Activated T-helper 2 cell treated with anti-CD3 and anti-CD28 coated beads, Interferon-gamma antibody, Interleukin-2, Interleukin-4, amounts not matched to agents 10 μg/mL and 5 μg/mL and 100 μg/mL, durations not matched to agents 14 hours and 24 hours and 36 hours (primary cell): Measurements from ENCODE around the gene SHMT2. TPM values are rescaled to one million over a fixed set of nuclear protein-coding genes. Genes with fewer than 3 reads are reported as not detected.

Source experiments
- DNase-seq: peaks from one replicate; pipeline ENCODE4 v3.0.0; 2021; ENCODE audit warnings: low spot score
- H3K27ac Mint-ChIP-seq: one replicate; pipeline ENCODE4 v1.8.0; 2021; ENCODE audit warnings: mixed read lengths
- H3K27me3 Mint-ChIP-seq: one replicate; pipeline ENCODE4 v1.8.0; 2021; ENCODE audit warnings: low read depth, mixed read lengths
- H3K36me3 Mint-ChIP-seq: one replicate; pipeline ENCODE4 v1.8.0; 2021; ENCODE audit warnings: low read depth, mixed read lengths
- H3K4me1 Mint-ChIP-seq: one replicate; pipeline ENCODE4 v1.8.0; 2021; ENCODE audit warnings: low read depth, mixed read lengths
- H3K4me3 Mint-ChIP-seq: one replicate; pipeline ENCODE4 v1.8.0; 2021; ENCODE audit warnings: low read depth, mild to moderate bottlenecking, moderate library complexity, mixed read lengths
- H3K9me3 Mint-ChIP-seq: one replicate; pipeline ENCODE4 v1.8.0; 2021; ENCODE audit warnings: mixed read lengths
- intact Hi-C: fragments of 100-400 bp; cut with micrococcal nuclease; formaldehyde crosslinking; loops from one replicate; pipeline ENCODE4 v1.15.1; 2023
- total RNA-seq: library from RNA; stranded (reverse); gene quantifications from 2 replicates; pipeline ENCODE4 v1.2.3, GENCODE V29; 2022

SHMT2 gene
- total RNA-seq, 1 donor from 2014 or later = 295 TPM

DNA sequence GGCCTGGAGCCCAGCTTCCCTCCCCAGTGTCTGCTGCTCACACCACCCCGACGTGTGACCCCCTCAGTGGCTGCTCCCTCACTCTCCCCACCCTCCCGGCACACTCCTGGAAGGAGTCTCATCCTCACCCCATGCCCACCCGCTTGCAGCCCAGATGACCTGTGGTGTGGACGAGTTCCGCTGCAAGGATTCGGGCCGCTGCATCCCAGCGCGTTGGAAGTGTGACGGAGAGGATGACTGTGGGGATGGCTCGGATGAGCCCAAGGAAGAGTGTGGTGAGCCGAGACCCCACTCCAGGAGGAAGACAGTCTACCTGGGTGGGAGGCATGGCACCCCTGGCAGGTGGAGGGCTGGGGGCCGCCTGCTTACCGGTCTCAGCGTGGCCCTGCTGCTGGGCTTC, 27.9 kb upstream of the SHMT2 start:
- H3K36me3 Mint-ChIP-seq = no peaks in the 10 kb centered on the region
- H3K27me3 Mint-ChIP-seq = no peaks in the 10 kb centered on the region
- intact Hi-C loops = no loop called here
- no peak overlapping the region for H3K27ac Mint-ChIP-seq
- no peak overlapping the region for H3K4me3 Mint-ChIP-seq
- DNase-seq = no peak
- no peaks in the 10 kb centered on the region for H3K9me3 Mint-ChIP-seq
- no peaks in the 10 kb centered on the region for H3K4me1 Mint-ChIP-seq

- Mint-ChIP-seq H3K4me1 (no peaks in the 10 kb centered on the region), H3K27ac (no peak overlapping the region), H3K27me3 (no peaks in the 10 kb centered on the region), H3K36me3 (no peaks in the 10 kb centered on the region), H3K9me3 (no peaks in the 10 kb centered on the region), H3K4me3 (no peak overlapping the region)
- DNase-seq = no peak
- intact Hi-C loops = no loop called here
Measured at GRCh38 chr12:57202321-57202720, 27.2 kb upstream of the SHMT2 start.

GRCh38 chr12:57203201-57203600, 26.3 kb upstream of the SHMT2 start:
- Mint-ChIP-seq H3K27me3 (no peaks in the 10 kb centered on the region), H3K4me1 (no peaks in the 10 kb centered on the region), H3K9me3 (no peaks in the 10 kb centered on the region), H3K27ac (no peak overlapping the region), H3K4me3 (no peak overlapping the region), H3K36me3 (no peaks in the 10 kb centered on the region)
- intact Hi-C loops = no loop called here
- DNase-seq = no peak

DNA sequence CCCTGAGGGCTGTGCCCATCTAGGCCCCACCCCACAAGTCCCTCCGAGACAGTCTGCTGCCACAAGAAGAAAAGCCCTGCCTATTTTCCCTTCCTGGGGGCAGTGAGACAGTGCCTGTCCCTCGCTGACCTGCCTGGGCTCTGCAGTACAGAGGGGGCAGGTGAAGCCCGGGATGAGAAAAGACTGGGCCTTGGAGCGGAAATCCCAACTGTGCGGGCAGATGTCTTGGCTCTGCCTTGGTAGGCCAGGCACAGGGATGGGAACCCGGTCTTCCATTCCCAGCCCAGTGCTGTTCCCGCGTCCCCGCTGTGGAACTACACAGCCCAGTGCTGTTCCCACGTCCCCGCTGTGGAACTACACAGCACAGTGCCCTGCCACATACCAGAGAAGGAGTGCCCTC, 25.7 kb upstream of the SHMT2 start:
- no peaks in the 10 kb centered on the region for H3K27me3 Mint-ChIP-seq
- DNase-seq = no peak
- no peak overlapping the region for H3K27ac Mint-ChIP-seq
- no peaks in the 10 kb centered on the region for H3K4me1 Mint-ChIP-seq
- no peaks in the 10 kb centered on the region for H3K36me3 Mint-ChIP-seq
- intact Hi-C loops = no loop called here
- no peaks in the 10 kb centered on the region for H3K9me3 Mint-ChIP-seq
- no peak overlapping the region for H3K4me3 Mint-ChIP-seq

DNA sequence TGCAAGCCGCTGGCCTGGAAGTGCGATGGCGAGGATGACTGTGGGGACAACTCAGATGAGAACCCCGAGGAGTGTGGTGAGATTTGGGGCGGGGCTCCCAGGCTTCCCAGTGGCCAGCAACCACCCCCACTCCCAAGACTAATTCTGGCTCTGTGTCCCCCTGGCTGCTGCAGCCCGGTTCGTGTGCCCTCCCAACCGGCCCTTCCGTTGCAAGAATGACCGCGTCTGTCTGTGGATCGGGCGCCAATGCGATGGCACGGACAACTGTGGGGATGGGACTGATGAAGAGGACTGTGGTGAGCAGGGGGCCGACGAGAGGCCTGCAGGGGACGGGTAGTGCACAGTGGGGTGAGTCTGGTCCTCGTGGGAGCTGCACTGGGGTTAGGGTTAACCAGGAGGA, 25.1 kb upstream of the SHMT2 start:
- intact Hi-C loops = no loop called here
- no peak for DNase-seq
- Mint-ChIP-seq H3K4me1 (no peaks in the 10 kb centered on the region), H3K27me3 (no peaks in the 10 kb centered on the region), H3K27ac (no peak overlapping the region), H3K36me3 (no peaks in the 10 kb centered on the region), H3K9me3 (no peaks in the 10 kb centered on the region), H3K4me3 (no peak overlapping the region)

DNA sequence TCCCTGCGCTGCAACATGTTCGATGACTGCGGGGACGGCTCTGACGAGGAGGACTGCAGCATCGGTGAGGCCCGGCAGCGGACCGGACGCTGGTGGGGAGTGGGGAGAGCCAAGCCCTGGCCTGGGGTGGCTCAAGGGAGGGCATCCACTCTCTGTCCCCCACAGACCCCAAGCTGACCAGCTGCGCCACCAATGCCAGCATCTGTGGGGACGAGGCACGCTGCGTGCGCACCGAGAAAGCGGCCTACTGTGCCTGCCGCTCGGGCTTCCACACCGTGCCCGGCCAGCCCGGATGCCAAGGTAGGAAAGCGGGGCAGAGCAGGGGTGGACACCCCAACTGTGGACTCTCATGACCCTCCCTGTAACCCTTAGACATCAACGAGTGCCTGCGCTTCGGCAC, 24.3 kb upstream of the SHMT2 start:
- H3K36me3 Mint-ChIP-seq = no peaks in the 10 kb centered on the region
- H3K4me1 Mint-ChIP-seq = no peaks in the 10 kb centered on the region
- intact Hi-C loops = no loop called here
- H3K27ac Mint-ChIP-seq = no peak overlapping the region
- no peak for DNase-seq
- no peaks in the 10 kb centered on the region for H3K27me3 Mint-ChIP-seq
- H3K9me3 Mint-ChIP-seq = no peaks in the 10 kb centered on the region
- H3K4me3 Mint-ChIP-seq = no peak overlapping the region

- intact Hi-C loops = no loop called here
- no peak for DNase-seq
- no peak overlapping the region for H3K27ac Mint-ChIP-seq
- H3K4me3 Mint-ChIP-seq = no peak overlapping the region
- no peaks in the 10 kb centered on the region for H3K27me3 Mint-ChIP-seq
- H3K36me3 Mint-ChIP-seq = no peaks in the 10 kb centered on the region
- no peaks in the 10 kb centered on the region for H3K4me1 Mint-ChIP-seq
- H3K9me3 Mint-ChIP-seq = no peaks in the 10 kb centered on the region
Measured at GRCh38 chr12:57205931-57206330, 23.6 kb upstream of the SHMT2 start.

GRCh38 chr12:57207731-57208630, 21.5 kb upstream of the SHMT2 start:
- intact Hi-C loops = no loop called here
- Mint-ChIP-seq H3K36me3 (no peaks in the 10 kb centered on the region), H3K4me1 (no peaks in the 10 kb centered on the region), H3K27me3 (no peaks in the 10 kb centered on the region), H3K9me3 (no peaks in the 10 kb centered on the region), H3K4me3 (no peak overlapping the region), H3K27ac (no peak overlapping the region)
- no peak for DNase-seq

GRCh38 chr12:57208631-57209282, 20.8 kb upstream of the SHMT2 start:
- no peak for DNase-seq
- peaks cover 6% of the 10 kb centered on the region for H3K4me1 Mint-ChIP-seq
- H3K9me3 Mint-ChIP-seq = no peaks in the 10 kb centered on the region
- H3K36me3 Mint-ChIP-seq = no peaks in the 10 kb centered on the region
- intact Hi-C loops = no loop called here
- H3K4me3 Mint-ChIP-seq = no peak overlapping the region
- peaks cover 5% of the 10 kb centered on the region for H3K27me3 Mint-ChIP-seq
- H3K27ac Mint-ChIP-seq = no peak overlapping the region

GRCh38 chr12:57209916-57210315, 19.6 kb upstream of the SHMT2 start:
- no peak overlapping the region for H3K27ac Mint-ChIP-seq
- H3K9me3 Mint-ChIP-seq = no peaks in the 10 kb centered on the region
- no peak overlapping the region for H3K4me3 Mint-ChIP-seq
- no peaks in the 10 kb centered on the region for H3K36me3 Mint-ChIP-seq
- H3K27me3 Mint-ChIP-seq = peaks cover 17% of the 10 kb centered on the region
- intact Hi-C loops = no loop called here
- peaks cover 16% of the 10 kb centered on the region for H3K4me1 Mint-ChIP-seq
- DNase-seq = no peak

DNA sequence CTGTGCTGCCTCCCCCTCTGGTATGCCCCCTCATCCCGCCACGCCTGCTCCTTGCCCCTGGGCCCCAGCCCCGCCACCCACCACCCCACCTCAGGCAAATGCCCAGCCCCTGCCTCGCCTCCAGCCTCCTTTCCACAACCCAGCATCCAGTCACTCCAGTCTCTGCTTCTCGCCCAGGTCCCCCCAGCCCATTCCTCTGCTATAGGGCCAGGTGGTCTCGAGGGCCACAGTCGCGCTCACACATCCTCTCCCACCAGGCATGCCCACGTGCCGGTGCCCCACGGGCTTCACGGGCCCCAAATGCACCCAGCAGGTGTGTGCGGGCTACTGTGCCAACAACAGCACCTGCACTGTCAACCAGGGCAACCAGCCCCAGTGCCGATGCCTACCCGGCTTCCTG, 19.1 kb upstream of the SHMT2 start:
- peaks cover 19% of the 10 kb centered on the region for H3K4me1 Mint-ChIP-seq
- no peak overlapping the region for H3K4me3 Mint-ChIP-seq
- no peak overlapping the region for H3K27ac Mint-ChIP-seq
- no peak for DNase-seq
- H3K36me3 Mint-ChIP-seq = no peaks in the 10 kb centered on the region
- no peaks in the 10 kb centered on the region for H3K9me3 Mint-ChIP-seq
- peaks cover 21% of the 10 kb centered on the region for H3K27me3 Mint-ChIP-seq
- intact Hi-C loops = no loop called here

- H3K27ac Mint-ChIP-seq = no peak overlapping the region
- H3K9me3 Mint-ChIP-seq = no peaks in the 10 kb centered on the region
- H3K4me1 Mint-ChIP-seq = peaks cover 25% of the 10 kb centered on the region
- H3K27me3 Mint-ChIP-seq = peaks cover 28% of the 10 kb centered on the region
- intact Hi-C loops = no loop called here
- no peaks in the 10 kb centered on the region for H3K36me3 Mint-ChIP-seq
- no peak overlapping the region for H3K4me3 Mint-ChIP-seq
- no peak for DNase-seq
Measured at GRCh38 chr12:57210926-57211692, 18.4 kb upstream of the SHMT2 start.
